Peyer's patch (tissue), 4 donors: ENCODE data around the gene CLRN2.

Experiments
- CTCF ChIP-seq, 6 experiments: fragments of 450-650 bp in 4 of 6; fragments of 200-600 bp in 2 of 6; sonication (generic) in 1 of 6; IDR thresholded peaks; one replicate each; pipeline ENCODE4 v1.5.1; 2017 to 2019; ENCODE audit warnings: antibody characterized with exemption in 6 of 6, mild to moderate bottlenecking in 3 of 6, moderate library complexity in 1 of 6
- POLR2A ChIP-seq, 2 donors: fragments of 450-650 bp; IDR thresholded peaks; one replicate each; pipeline ENCODE4 v1.5.1; 2017; ENCODE audit warnings: antibody characterized with exemption in 2 of 2, mild to moderate bottlenecking in 2 of 2, moderate library complexity in 2 of 2

DNA sequence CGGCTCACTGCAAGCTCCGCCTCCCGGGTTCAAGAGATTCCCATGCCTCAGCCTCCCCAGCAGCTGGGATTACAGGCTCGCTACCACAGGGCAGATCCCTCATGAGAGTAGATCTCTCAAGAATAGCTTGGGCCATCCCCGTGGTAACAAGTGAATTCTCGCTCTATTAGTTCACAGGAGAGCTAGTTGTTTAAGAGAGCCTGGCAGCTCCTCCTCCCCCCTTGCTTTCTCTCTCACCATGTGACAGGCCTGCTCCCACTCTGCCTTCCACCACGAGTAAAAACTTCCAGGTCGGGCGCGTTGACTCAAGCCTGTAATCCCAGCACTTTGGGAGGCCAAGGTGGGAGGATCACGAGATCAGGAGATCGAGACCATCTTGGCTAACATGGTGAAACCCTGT lies 31.7 kb downstream of the CLRN2 start:
- TF ChIP-seq CTCF (IDR thresholded peaks at IDR 0.05) (no peak), POLR2A (IDR thresholded peaks at IDR 0.05) (no peak)
